Stimulated activated CD4-positive, alpha-beta T cell treated with anti-CD3 and anti-CD28 coated beads, Interleukin-12 subunit alpha, Interleukin-12 subunit beta, amount 100 ng/mL, for 4 hours (primary cell): ENCODE measurements around the gene REM1.

ENCODE experiments used
- DNase-seq: peaks from one replicate; pipeline ENCODE4 v3.0.0-alpha.2; 2020

REM1 gene

DNA sequence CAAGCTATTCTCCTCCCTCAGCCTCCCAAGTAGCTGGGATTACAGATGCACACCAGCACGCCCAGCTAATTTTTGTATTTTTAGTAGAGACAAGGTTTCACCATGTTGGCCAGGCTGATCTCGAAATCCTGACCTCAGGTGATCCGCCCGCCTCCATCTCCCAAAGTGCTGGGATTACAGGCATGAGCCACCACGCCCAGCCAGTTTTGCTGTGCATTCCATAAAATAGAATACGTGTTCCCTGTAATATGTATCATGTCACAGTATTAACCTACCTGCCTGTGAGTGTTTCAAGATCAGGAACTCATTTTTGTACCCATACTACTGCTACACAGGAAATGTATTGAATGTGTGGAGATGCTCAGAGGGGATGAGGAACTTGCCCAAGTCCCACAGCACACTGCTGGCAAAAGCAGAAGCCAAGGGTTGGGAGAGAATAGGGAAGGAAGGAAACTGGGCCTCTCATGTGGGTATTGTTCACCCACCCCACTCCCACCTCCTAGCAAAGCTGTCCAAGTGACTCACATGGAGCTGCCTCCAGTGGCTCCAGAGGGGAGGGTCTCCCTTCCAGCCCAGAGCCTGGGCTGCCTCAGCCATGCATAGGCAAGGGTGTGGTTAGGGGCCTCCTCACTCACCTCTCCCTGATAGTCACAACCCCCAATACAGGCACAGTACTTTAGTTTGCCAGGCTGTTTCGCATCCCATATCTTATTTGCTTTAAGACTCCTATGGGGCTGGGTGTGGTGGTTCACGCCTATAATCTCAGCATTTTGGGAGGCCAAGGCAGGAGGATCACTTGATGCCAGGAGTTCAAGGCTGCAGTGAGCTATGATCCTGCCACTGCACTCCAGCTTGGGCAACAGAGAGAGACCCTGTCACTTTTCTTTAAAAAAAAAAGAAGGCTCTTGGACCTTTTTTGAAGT lies 48.5 kb downstream of the REM1 start:
- no peak for DNase-seq

DNA sequence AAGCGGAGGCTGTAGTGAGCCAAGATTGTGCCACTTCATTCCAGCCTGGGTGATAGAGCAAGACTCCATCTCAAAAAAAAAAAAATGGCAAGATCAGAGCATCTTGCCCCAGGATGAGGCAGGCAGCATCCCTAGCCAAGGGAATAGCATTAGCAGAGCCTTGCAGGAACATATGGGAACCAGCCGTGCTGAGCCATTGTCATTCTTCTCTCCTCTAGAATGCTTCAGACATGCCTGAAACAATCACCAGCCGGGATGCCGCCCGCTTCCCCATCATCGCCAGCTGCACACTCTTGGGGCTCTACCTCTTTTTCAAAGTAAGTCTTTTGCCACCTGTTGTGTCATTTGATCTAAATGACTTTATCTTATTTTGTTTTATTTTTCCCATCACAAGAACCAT lies 52.2 kb downstream of the REM1 start:
- DNase-seq, result no peak
